GM12874 (cell line): ENCODE data around the gene SRA1.

ENCODE experiments used
- TF ChIP-seq, protein P1 (sequence below): IDR thresholded peaks from 2 replicates; pipeline ENCODE4 v1.5.1; 2011; ENCODE audit warnings: low read depth, mild to moderate bottlenecking, control low read depth, low read length, moderate library complexity; ENCODE audit not compliant: insufficient read depth

The SRA1 gene

DNA sequence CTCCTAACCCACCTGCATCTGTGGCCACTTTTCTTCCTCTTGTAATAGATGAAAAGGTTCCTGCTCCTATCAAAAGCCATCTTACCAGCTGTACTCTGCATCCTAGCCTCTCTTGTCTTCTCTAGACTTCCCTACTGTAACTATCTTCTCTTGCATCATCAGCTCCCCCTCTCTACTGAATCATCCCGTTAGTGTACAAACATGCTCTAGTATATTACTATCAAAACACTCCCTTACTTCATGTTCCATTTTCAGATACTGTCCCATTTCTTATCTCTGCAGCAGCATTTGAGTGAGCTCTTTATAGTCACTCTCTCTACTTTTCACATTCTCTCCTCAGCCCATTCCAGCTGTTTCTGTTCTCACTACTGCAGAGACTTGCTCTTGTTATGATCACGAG lies 2.8 kb downstream of the SRA1 start:
- TF ChIP-seq, protein P1, sequence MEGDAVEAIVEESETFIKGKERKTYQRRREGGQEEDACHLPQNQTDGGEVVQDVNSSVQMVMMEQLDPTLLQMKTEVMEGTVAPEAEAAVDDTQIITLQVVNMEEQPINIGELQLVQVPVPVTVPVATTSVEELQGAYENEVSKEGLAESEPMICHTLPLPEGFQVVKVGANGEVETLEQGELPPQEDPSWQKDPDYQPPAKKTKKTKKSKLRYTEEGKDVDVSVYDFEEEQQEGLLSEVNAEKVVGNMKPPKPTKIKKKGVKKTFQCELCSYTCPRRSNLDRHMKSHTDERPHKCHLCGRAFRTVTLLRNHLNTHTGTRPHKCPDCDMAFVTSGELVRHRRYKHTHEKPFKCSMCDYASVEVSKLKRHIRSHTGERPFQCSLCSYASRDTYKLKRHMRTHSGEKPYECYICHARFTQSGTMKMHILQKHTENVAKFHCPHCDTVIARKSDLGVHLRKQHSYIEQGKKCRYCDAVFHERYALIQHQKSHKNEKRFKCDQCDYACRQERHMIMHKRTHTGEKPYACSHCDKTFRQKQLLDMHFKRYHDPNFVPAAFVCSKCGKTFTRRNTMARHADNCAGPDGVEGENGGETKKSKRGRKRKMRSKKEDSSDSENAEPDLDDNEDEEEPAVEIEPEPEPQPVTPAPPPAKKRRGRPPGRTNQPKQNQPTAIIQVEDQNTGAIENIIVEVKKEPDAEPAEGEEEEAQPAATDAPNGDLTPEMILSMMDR: no peak

GRCh38 chr5:140553657-140554056 lies 3.6 kb downstream of the SRA1 start:
- TF ChIP-seq, protein P1: no peak

GRCh38 chr5:140551872-140552271 lies 5.4 kb downstream of the SRA1 start:
- TF ChIP-seq, protein P1: no peak

DNA sequence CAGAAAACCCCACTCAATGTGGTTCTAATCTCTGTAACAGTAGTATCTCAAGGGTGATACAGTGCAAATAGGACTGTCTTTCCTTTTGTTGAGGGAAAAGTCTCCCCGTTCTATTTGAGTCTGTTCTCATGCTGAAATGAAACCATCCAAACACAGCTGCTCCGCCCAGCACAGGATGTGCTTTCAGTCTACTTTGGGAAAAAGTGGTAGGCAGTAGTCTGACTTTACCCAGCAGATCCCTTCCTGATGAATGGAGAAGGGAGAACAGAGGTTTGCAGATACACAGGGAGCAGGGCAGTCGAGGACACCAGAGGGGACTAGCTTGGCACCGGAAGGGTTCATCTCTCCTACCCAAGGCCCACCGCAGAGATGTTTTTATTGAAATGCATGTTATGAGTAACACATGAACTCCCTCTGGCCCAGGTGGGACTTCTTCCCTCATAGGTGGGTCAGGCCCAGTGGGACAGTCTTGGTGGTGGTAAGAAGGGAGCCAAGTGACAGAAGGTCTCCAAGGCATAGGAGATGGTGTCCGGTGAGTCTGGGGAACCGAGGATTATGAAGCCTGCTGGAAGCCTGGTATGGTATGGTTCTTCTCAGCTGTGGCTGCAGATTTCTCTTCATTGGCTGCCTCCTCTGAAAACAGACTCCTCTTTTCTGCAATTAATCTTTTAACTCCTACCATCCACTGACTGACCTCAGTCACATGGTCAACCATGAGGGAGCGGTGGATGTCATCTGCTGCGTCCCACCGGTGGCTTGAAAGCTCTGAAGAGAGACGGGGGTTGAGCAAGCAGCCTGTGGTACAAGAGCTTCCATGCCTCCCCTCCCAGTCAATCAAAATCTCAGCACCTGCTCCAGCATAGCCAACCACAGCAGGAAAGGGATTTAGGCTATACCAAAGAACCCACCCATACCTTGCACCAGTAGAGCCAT lies 6.9 kb downstream of the SRA1 start:
- TF ChIP-seq, protein P1: no peak

GRCh38 chr5:140549237-140550144 lies 7.8 kb downstream of the SRA1 start:
- TF ChIP-seq, protein P1: no peak

- TF ChIP-seq, protein P1: no peak
Measured at GRCh38 chr5:140548791-140549190, 8.5 kb downstream of the SRA1 start.

- TF ChIP-seq, protein P1: no peak
Measured at GRCh38 chr5:140548300-140548688, 9.0 kb downstream of the SRA1 start.
